MG63 (cell line): ENCODE data around the gene ADGRG3. TPM values are rescaled to one million over a fixed set of nuclear protein-coding genes. Genes with fewer than 3 reads are reported as not detected.
"Not testable (repeated sequence)": the region's sequence is repeated elsewhere in the genome, so short reads cannot be mapped to it uniquely, and the experiment has no call there.

Experiments
- DNase-seq: peaks from one replicate; pipeline ENCODE4 v3.0.0-alpha.2; 2020
- H3K27me3 ChIP-seq: fragments of 250-450 bp; sonication (Bioruptor Pico); 2 replicates; pipeline ENCODE4 v1.5.1; 2020; ENCODE audit warnings: mild to moderate bottlenecking, moderate library complexity
- H3K36me3 ChIP-seq: fragments of 250-450 bp; sonication (Bioruptor Pico); 2 replicates; pipeline ENCODE4 v1.5.1; 2020; ENCODE audit warnings: mild to moderate bottlenecking, moderate library complexity
- H3K4me3 ChIP-seq: fragments of 250-450 bp; sonication (Bioruptor Pico); 2 replicates; pipeline ENCODE4 v1.5.1; 2020; ENCODE audit warnings: mild to moderate bottlenecking, moderate library complexity
- H3K9me3 ChIP-seq: fragments of 250-450 bp; sonication (Bioruptor Pico); 2 replicates; pipeline ENCODE4 v1.5.1; 2020; ENCODE audit warnings: mild to moderate bottlenecking, moderate library complexity
- total RNA-seq: library from RNA; depleted of rRNA; stranded (reverse); fragments of >200 nt; shearing (Covaris generic); gene quantifications from 2 replicates; pipeline ENCODE4 v1.2.3, GENCODE V29; 2014; ENCODE audit warnings: low replicate concordance

Gene ADGRG3
- total RNA-seq, 1 experiment from 2014 or later = not detected

- Histone ChIP-seq H3K36me3 (no peaks in the 10 kb centered on the region), H3K4me3 (no peak overlapping the region), H3K9me3 (no peaks in the 10 kb centered on the region), H3K27me3 (peaks cover 39% of the 10 kb centered on the region)
- DNase-seq = no peak
These were observed 40.1 kb downstream of the ADGRG3 start for GRCh38 chr16:57708168-57708567.

DNA sequence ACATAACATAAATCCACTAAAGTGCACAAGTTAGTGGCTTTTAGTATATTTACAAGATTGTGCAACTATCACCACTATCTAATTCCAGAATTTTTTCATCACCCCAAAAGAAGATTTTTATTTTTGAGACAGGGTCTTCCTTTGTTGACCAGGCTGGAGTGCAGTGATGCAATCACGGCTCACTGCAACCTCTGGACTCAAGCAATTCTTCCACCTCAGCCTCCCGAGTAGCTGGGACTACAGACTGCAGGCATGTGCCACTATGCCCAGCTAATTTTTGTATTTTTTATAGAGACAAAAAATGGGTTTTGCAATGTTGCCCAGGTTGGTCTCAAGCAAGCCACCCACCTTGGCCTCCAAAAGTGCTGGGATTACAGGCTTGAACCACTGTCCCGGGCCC, 41.6 kb downstream of the ADGRG3 start:
- H3K36me3 ChIP-seq = no peaks in the 10 kb centered on the region
- H3K27me3 ChIP-seq = peaks cover 50% of the 10 kb centered on the region
- H3K9me3 ChIP-seq = no peaks in the 10 kb centered on the region
- H3K4me3 ChIP-seq = no peak overlapping the region
- no peak for DNase-seq

- DNase-seq = no peak
- no peaks in the 10 kb centered on the region for H3K36me3 ChIP-seq
- no peak overlapping the region for H3K4me3 ChIP-seq
- H3K9me3 ChIP-seq = no peaks in the 10 kb centered on the region
- peaks cover 60% of the 10 kb centered on the region for H3K27me3 ChIP-seq
These were observed 43.2 kb downstream of the ADGRG3 start for GRCh38 chr16:57711346-57711745.

DNA sequence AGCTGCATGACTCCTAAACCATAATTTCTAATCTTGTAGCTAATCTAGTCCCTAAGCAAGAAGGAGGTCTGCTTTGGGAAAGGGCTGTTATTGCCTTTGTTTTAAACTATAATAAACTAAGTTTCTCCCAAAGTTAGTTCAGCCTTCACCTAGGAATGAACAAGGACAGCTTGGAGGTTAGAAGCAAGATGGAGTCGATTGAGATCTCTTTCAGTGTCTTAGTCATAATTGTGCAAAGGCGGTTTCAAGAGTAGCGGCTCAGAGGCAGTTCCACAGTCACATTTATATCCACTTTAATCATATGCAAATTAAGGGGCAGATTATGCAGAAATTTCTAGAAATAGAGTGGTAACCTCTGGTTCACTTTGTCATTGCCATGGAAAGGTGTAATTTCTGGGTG, 43.9 kb downstream of the ADGRG3 start:
- DNase-seq = no peak
- Histone ChIP-seq H3K9me3 (no peaks in the 10 kb centered on the region), H3K36me3 (no peaks in the 10 kb centered on the region), H3K27me3 (peaks cover 60% of the 10 kb centered on the region), H3K4me3 (no peak overlapping the region)

DNA sequence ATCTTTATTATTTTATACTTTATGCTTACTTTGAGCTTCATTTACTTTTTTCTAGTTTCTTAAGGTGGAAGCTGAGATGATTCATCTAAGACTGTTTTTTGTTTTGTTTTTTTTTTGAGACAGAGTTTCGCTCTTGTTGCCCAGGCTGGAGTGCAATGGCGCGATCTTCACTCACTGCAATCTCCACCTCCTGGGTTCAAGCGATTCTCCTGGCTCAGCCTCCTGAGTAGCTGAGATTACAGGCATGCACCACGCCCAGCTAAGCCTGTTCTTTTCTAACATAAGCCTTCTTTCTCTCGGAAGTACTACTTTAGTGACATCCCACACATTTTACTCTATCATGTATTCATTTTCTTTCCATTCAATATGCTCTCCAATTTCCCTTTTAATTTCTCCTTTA, 44.5 kb downstream of the ADGRG3 start:
- H3K4me3 ChIP-seq, DNase-seq, H3K9me3 ChIP-seq, H3K36me3 ChIP-seq: not testable (repeated sequence)
- peaks cover 60% of the 10 kb centered on the region for H3K27me3 ChIP-seq

GRCh38 chr16:57713596-57713995, 45.5 kb downstream of the ADGRG3 start:
- H3K4me3 ChIP-seq = no peak overlapping the region
- H3K27me3 ChIP-seq = peaks cover 60% of the 10 kb centered on the region
- DNase-seq = no peak
- H3K36me3 ChIP-seq = no peaks in the 10 kb centered on the region
- no peaks in the 10 kb centered on the region for H3K9me3 ChIP-seq

DNA sequence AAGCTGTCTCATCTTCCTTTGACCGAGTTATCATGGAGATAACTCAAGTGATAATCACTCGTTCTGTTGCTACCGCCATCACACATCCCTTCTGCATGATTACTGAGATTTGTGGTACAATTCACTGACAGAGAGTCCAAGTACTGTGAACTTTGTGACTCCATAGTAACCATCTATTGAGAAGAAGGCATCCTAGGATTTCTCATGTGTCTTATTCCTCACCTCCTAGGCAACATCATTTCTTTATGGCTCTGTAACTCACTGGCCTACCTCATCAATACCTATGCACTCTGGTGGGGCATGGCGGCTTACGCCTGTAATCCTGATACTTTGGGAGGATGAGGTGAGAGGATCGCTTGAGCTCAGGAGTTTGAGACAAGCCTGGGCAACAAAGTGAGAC, 45.9 kb downstream of the ADGRG3 start:
- Histone ChIP-seq H3K4me3 (no peak overlapping the region), H3K9me3 (no peaks in the 10 kb centered on the region), H3K36me3 (no peaks in the 10 kb centered on the region), H3K27me3 (peaks cover 59% of the 10 kb centered on the region)
- DNase-seq = no peak

DNA sequence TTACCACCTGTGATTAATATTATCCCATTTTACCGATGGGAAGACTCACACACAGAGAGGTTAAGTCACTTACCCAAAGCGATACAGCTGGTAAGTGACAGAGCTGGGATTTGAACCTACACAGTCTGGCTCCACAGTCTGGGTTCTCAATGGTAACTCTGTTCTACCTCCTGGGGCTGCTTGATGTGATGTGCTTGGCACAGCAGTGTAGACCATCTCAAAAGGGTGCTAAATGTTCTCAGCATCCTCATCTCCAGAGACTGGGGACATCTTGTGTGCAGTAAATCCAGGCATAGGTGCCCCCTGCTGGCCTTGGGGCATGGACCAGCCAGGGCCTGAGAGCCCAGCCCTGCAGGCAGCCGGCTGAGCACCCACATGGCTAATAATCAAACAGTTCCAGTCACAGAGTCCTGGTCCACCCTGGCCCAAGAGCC, 52.1 kb downstream of the ADGRG3 start:
- H3K4me3 ChIP-seq = no peak overlapping the region
- DNase-seq = peak; percentile 67
- H3K9me3 ChIP-seq = no peaks in the 10 kb centered on the region
- H3K27me3 ChIP-seq = peaks cover 5% of the 10 kb centered on the region
- H3K36me3 ChIP-seq = no peaks in the 10 kb centered on the region

DNA sequence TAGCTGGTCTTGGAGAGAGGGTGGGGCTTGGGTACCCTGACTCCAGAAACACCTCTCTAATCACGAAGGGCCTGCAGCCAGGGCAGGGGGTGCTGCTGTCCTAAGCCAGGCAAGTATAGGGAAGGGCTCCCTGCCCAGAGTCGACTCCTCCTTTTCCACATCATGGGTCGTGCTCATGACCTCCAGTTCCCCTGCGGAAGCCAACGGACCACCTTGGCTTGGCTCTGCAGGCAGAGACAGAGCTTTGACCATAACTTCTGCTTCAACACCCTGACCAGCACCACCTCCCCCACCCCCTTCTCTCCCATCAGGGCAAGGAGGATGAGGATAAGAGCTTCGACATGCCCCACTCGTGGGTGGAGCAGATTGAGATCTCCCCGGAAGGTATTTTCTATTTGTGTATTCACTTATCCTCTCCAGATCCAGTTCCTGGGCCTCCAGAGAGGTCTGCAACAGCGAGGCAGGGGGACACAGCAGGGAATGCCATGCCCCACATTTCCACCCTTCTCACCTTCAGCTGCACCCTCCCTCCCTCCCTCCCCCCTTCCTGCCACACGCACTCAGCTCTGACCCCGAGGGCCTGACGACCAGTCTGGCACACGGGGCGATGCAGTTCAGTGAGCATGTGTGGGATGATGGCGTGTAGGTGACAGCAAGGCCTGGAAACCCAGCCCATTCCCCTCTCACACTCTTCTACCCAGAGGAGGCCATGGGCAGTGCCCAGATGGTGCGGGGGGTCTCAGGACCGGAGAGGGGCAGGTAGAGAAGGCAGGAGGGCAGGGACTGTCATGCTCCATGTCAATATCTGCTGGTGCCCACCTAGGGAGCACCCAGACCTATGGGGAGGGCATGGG, 53.5 kb downstream of the ADGRG3 start:
- H3K27me3 ChIP-seq = no peaks in the 10 kb centered on the region
- no peaks in the 10 kb centered on the region for H3K36me3 ChIP-seq

DNA sequence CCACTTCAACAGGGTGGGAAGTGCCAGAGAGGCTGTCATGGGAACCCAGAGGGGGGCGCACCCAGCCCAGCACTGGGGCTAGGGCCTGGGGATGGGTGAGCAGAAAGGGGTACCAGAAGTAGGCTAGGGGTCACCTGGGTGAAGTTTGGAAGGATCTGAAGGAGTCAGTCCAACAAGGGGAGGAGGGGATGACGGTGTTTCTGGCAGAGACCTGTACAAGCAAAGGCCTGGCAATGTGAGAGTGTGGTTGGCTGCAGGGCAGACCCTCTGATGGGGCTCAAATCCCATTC, 54.0 kb downstream of the ADGRG3 start:
- Histone ChIP-seq H3K9me3 (no peaks in the 10 kb centered on the region), H3K4me3 (no peak overlapping the region), H3K36me3 (no peaks in the 10 kb centered on the region), H3K27me3 (no peaks in the 10 kb centered on the region)
- no peak for DNase-seq

More for the DNA sequence above, 53.5 kb downstream of the ADGRG3 start:
- no peak overlapping the region for H3K4me3 ChIP-seq
- no peaks in the 10 kb centered on the region for H3K9me3 ChIP-seq
- no peak for DNase-seq

GRCh38 chr16:57722651-57723050, 54.5 kb downstream of the ADGRG3 start:
- DNase-seq = no peak
- Histone ChIP-seq H3K9me3 (no peaks in the 10 kb centered on the region), H3K4me3 (no peak overlapping the region), H3K27me3 (no peaks in the 10 kb centered on the region), H3K36me3 (no peaks in the 10 kb centered on the region)

GRCh38 chr16:57723170-57723569, 55.1 kb downstream of the ADGRG3 start:
- H3K36me3 ChIP-seq = no peaks in the 10 kb centered on the region
- DNase-seq = peak; percentile 30
- no peak overlapping the region for H3K4me3 ChIP-seq
- H3K9me3 ChIP-seq = no peaks in the 10 kb centered on the region
- H3K27me3 ChIP-seq = no peaks in the 10 kb centered on the region

GRCh38 chr16:57724531-57724930, 56.4 kb downstream of the ADGRG3 start:
- Histone ChIP-seq H3K4me3 (no peak overlapping the region), H3K9me3 (no peaks in the 10 kb centered on the region), H3K36me3 (no peaks in the 10 kb centered on the region), H3K27me3 (no peaks in the 10 kb centered on the region)
- no peak for DNase-seq

GRCh38 chr16:57725151-57725550, 57.0 kb downstream of the ADGRG3 start:
- H3K36me3 ChIP-seq = no peaks in the 10 kb centered on the region
- H3K4me3 ChIP-seq = no peak overlapping the region
- no peak for DNase-seq
- H3K27me3 ChIP-seq = no peaks in the 10 kb centered on the region
- no peaks in the 10 kb centered on the region for H3K9me3 ChIP-seq

- H3K36me3 ChIP-seq = no peaks in the 10 kb centered on the region
- no peaks in the 10 kb centered on the region for H3K27me3 ChIP-seq
- H3K9me3 ChIP-seq = no peaks in the 10 kb centered on the region
- no peak for DNase-seq
- no peak overlapping the region for H3K4me3 ChIP-seq
These were observed 57.4 kb downstream of the ADGRG3 start for GRCh38 chr16:57725554-57725953.

GRCh38 chr16:57725976-57726375, 57.9 kb downstream of the ADGRG3 start:
- no peaks in the 10 kb centered on the region for H3K27me3 ChIP-seq
- no peaks in the 10 kb centered on the region for H3K36me3 ChIP-seq
- H3K4me3 ChIP-seq = no peak overlapping the region
- DNase-seq = no peak
- no peaks in the 10 kb centered on the region for H3K9me3 ChIP-seq

DNA sequence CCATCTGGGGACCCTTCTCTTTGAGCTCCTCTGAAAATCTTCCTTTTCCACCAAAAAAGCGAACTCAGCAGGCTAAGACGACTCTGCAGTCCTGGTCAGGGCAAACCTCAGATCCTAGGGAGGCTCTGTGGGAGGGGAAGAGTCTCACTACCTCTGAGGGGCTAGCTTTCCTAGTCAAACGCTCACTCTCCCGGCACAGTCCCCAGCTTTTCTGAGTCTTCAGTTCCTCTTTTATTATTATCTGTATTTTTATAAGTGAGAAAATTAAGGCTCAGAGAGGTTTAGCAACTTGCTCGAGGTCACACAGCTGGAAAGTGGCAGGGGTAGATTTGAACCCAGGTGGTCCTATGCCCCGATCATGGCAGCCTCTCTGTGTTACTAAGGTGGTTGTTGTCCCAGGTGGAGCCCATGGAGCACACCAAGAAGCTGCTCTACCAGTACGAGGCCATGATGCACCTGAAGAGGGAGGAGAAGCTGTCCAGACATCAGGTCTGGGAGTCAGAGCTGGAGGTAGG, 58.4 kb downstream of the ADGRG3 start:
- Histone ChIP-seq H3K27me3 (no peaks in the 10 kb centered on the region), H3K4me3 (no peak overlapping the region), H3K36me3 (no peaks in the 10 kb centered on the region), H3K9me3 (no peaks in the 10 kb centered on the region)
- DNase-seq = no peak

GRCh38 chr16:57727610-57728009, 59.5 kb downstream of the ADGRG3 start:
- no peaks in the 10 kb centered on the region for H3K36me3 ChIP-seq
- H3K27me3 ChIP-seq = no peaks in the 10 kb centered on the region
- H3K4me3 ChIP-seq = no peak overlapping the region
- DNase-seq = no peak
- H3K9me3 ChIP-seq = peaks cover 2% of the 10 kb centered on the region; the same call in 1 of the 2 replicates
